Activated naive CD4-positive, alpha-beta T cell treated with anti-CD3 and anti-CD28 coated beads, Interleukin-2, amount 10 ng/mL, durations not matched to agents 5 hours and 36 hours (primary cell): ENCODE results near the gene PRTG. TPM values are rescaled to one million over a fixed set of nuclear protein-coding genes. Genes with fewer than 3 reads are reported as not detected.

ENCODE experiments used
- total RNA-seq, 2 experiments: library from RNA; stranded (reverse); gene quantifications; one replicate each; pipeline ENCODE4 v1.2.3, GENCODE V29; 2021

The PRTG gene
- total RNA-seq, result not detected

DNA sequence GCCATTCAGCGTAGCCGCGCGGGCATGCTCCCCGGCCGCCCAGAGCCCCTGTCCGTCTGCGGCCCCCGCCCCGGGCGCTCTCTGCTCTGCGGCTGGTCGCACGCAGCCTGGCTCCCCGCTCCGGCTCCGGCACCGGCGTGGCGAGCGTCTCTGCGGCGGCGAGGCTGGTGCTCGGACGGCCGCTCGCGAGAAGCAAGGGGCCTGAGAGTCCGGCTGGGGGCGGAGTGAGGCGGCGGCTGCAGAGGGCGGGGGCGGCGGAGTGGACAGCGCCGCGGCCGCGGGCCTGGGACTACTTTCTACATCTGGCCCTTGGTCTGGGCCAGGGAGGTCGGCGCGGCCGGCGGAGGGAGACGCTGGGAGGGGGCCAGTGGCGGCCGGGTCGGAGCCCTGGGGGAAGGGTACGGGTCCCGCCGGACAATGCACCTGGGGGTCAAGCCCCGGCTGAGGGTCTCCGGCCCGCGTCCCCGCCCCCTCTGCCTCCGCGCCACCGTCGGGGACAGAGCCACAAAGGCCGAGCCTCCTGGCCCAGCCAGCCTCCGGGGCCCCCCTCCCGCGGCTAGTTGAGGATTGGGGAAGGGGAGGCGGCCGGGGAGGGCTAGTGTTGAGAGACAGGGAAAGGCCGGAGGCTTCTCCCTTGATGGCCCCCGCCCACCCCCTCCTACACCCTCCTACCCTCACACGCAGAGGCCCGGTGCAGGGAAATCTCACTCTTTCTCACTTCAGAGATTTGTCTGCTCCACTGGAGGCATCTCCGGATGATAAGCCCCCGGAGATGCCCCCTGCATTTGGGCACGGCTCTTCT, at the start of gene PRTG:
TSS of gene PRTG (minus strand) at position 226 of the 802 bp plus-strand sequence. CDS start at position 5, 221 bp downstream.

DNA sequence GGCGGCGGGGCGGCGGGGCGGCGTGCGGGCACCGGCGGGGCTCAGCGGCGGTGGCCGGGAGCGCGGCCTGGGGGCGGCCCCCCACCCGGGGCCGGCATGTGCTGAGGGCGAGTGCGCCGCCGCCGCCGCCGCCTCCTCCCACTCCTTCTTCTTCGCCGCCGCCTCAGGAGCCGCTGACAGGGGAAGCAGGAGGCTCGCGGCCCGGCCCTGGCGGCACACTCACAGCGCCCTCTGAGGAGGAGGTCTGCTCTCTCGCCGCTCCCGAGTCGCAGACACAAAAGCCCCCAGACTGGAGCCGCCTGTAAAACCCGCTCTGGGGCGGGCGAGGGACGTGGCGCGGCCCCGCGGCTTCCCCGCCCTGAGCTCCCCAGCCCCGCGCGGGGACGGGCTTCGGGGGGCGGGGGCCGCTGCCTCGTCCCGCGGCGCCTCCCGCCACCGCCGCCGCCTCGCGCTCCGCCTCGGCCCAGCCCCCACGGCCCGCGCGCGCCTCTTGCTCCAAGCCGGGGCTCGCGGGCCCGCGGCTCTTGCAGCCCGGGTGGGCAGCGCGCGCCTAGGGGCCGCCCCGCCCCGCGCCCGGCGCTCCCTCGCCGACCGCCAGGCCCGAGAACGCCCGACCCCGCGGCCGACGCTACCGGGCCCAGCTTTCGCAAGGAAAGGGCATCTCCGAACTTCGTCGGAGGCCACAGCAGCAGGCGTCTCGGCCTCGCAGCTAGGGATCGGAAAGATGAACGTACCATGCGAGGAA, 154.7 kb downstream of the PRTG start, which contains the start of gene PYGO1:
TSS of gene PYGO1 (minus strand) at position 276 of the 745 bp plus-strand sequence. CDS start 462 bp downstream, outside the sequence.

Other genes with a start within 250 kb of the PRTG start
- gene DNAAF4, start 234.9 kb downstream of the PRTG start, total RNA-seq, result not detected
- not detected for gene PYGO1, start 154.8 kb downstream of the PRTG start, total RNA-seq